Suprapubic skin (tissue), 4 donors: ENCODE data around the gene AVP.

Experiments used
- CTCF ChIP-seq, 2 donors: fragments of 200-600 bp in 1 of 2; fragments of 450-650 bp in 1 of 2; sonication (generic) in 1 of 2; IDR thresholded peaks; one replicate each; pipeline ENCODE4 v1.5.1; 2016 to 2019; ENCODE audit warnings: antibody characterized with exemption in 2 of 2, mild to moderate bottlenecking in 1 of 2, moderate library complexity in 1 of 2
- EP300 ChIP-seq: sonication (generic); formaldehyde crosslinking; IDR thresholded peaks from one replicate; pipeline ENCODE4 v1.6.1; 2017; ENCODE audit warnings: antibody characterized with exemption
- POLR2AphosphoS5 ChIP-seq, 3 donors: sonication (generic); formaldehyde crosslinking; IDR thresholded peaks; one replicate each; pipeline ENCODE4 v1.6.1; 2017; ENCODE audit warnings: antibody characterized with exemption in 3 of 3

GRCh38 chr20:3111995-3112394, 27.5 kb upstream of the AVP start:
- TF ChIP-seq CTCF (IDR thresholded peaks at IDR 0.05) (no peak), POLR2AphosphoS5 (IDR thresholded peaks at IDR 0.05) (no peak), EP300 (no peak)
